HG02623 (cell line): ENCODE measurements around the gene CDYL.
"Not testable (repeated sequence)": the region's sequence is repeated elsewhere in the genome, so short reads cannot be mapped to it uniquely, and the experiment has no call there.

Experiments used
- ATAC-seq: cut with Tn5 transposase; IDR thresholded peaks from one replicate; pipeline ENCODE4 v1.9.1; 2021; ENCODE audit warnings: moderate library complexity; ENCODE audit not compliant: unreplicated experiment

The CDYL gene

GRCh38 chr6:4829089-4829488, 52.9 kb downstream of the CDYL start:
- no peak for ATAC-seq

- not testable (repeated sequence) for ATAC-seq
These were observed 59.3 kb downstream of the CDYL start for GRCh38 chr6:4835540-4835939.

GRCh38 chr6:4840169-4840568, 64.0 kb downstream of the CDYL start:
- no peak for ATAC-seq

- no peak for ATAC-seq
These were observed 67.9 kb downstream of the CDYL start for GRCh38 chr6:4844108-4844507.

- no peak for ATAC-seq
These were observed 70.2 kb downstream of the CDYL start for GRCh38 chr6:4846387-4846786.

GRCh38 chr6:4848382-4849068, 72.3 kb downstream of the CDYL start:
- no peak for ATAC-seq

GRCh38 chr6:4849226-4850022, 73.2 kb downstream of the CDYL start:
- ATAC-seq = no peak

GRCh38 chr6:4851035-4851434, 74.8 kb downstream of the CDYL start:
- no peak for ATAC-seq

GRCh38 chr6:4852186-4852585, 76.0 kb downstream of the CDYL start:
- ATAC-seq = not testable (repeated sequence)

- ATAC-seq = no peak
These were observed 76.7 kb downstream of the CDYL start for GRCh38 chr6:4852938-4853337.

- no peak for ATAC-seq
These were observed 77.1 kb downstream of the CDYL start for GRCh38 chr6:4853349-4853748.

- no peak for ATAC-seq
These were observed 77.7 kb downstream of the CDYL start for GRCh38 chr6:4853782-4854511.

GRCh38 chr6:4856785-4857184, 80.6 kb downstream of the CDYL start:
- ATAC-seq = no peak

- no peak for ATAC-seq
These were observed 82.2 kb downstream of the CDYL start for GRCh38 chr6:4858194-4859015.

GRCh38 chr6:4860387-4860786, 84.2 kb downstream of the CDYL start:
- ATAC-seq = no peak

GRCh38 chr6:4861564-4861963, 85.4 kb downstream of the CDYL start:
- ATAC-seq = no peak

- no peak for ATAC-seq
These were observed 88.3 kb downstream of the CDYL start for GRCh38 chr6:4864519-4864918.

GRCh38 chr6:4865006-4865405, 88.8 kb downstream of the CDYL start:
- ATAC-seq = not testable (repeated sequence)

GRCh38 chr6:4870821-4871494, 94.8 kb downstream of the CDYL start:
- no peak for ATAC-seq

GRCh38 chr6:4871825-4872224, 95.6 kb downstream of the CDYL start:
- no peak for ATAC-seq
